K562 (cell line): ENCODE measurements around the gene KLHL28.

Source experiments
- ETS2 ChIP-seq: IDR thresholded peaks from 2 replicates; pipeline ENCODE4 v1.6.1; 2016; ENCODE audit warnings: borderline replicate concordance, missing genetic modification characterization, mild to moderate bottlenecking, moderate library complexity, missing compliant biosample characterization; ENCODE audit not compliant: poor library complexity, severe bottlenecking
- NBN ChIP-seq: fragments of 450-650 bp; IDR thresholded peaks from 2 replicates; pipeline ENCODE4 v1.6.1; 2016; ENCODE audit warnings: low read depth, mild to moderate bottlenecking
- SRSF1 ChIP-seq: fragments of 200-400 bp; formaldehyde crosslinking; IDR thresholded peaks from 2 replicates; pipeline ENCODE4 v1.6.1; 2017; ENCODE audit warnings: mild to moderate bottlenecking, low read depth, low read length, moderate library complexity
- TF ChIP-seq, protein P1 (sequence below), 2 experiments: fragments of 450-650 bp; IDR thresholded peaks; 2 replicates each; pipeline ENCODE4 v1.6.1; 2016
- TF ChIP-seq, protein P2 (sequence below): sonication (generic); formaldehyde crosslinking; IDR thresholded peaks from 2 replicates; pipeline ENCODE4 v1.9.0; 2022; ENCODE audit warnings: mild to moderate bottlenecking, missing genetic modification reagents

GRCh38 chr14:44941591-44941990 lies 20.2 kb downstream of the KLHL28 start:
- TF ChIP-seq ETS2 (tag) (no peak), NBN (no peak), SRSF1 (no peak)
- TF ChIP-seq, protein P1, sequence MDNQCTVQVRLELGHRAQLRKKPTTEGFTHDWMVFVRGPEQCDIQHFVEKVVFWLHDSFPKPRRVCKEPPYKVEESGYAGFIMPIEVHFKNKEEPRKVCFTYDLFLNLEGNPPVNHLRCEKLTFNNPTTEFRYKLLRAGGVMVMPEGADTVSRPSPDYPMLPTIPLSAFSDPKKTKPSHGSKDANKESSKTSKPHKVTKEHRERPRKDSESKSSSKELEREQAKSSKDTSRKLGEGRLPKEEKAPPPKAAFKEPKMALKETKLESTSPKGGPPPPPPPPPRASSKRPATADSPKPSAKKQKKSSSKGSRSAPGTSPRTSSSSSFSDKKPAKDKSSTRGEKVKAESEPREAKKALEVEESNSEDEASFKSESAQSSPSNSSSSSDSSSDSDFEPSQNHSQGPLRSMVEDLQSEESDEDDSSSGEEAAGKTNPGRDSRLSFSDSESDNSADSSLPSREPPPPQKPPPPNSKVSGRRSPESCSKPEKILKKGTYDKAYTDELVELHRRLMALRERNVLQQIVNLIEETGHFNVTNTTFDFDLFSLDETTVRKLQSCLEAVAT (IDR thresholded peaks at IDR 0.05): no peak
- TF ChIP-seq, protein P2, sequence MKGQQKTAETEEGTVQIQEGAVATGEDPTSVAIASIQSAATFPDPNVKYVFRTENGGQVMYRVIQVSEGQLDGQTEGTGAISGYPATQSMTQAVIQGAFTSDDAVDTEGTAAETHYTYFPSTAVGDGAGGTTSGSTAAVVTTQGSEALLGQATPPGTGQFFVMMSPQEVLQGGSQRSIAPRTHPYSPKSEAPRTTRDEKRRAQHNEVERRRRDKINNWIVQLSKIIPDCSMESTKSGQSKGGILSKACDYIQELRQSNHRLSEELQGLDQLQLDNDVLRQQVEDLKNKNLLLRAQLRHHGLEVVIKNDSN (CRISPR knock-in tag): no peak
